Stimulated activated naive CD8-positive, alpha-beta T cell treated with anti-CD3 and anti-CD28 coated beads, Interleukin-15, Interleukin-2, amounts not matched to agents 100 U/mL and 50 U/mL, for 24 hours (primary cell): ENCODE results near the gene DAPK1.

Experiments used
- ATAC-seq: fragments of 150-1000 bp; cut with Tn5 transposase; one replicate; pipeline ENCODE4 v1.10.0; 2021
- DNase-seq: peaks from one replicate; pipeline ENCODE4 v3.0.0; 2021

DAPK1 gene

GRCh38 chr9:87686520-87687090 is 188.9 kb downstream of the DAPK1 start:
- ATAC-seq, result no peak
- DNase-seq, result no peak

- no peak for ATAC-seq
- no peak for DNase-seq
Observed at GRCh38 chr9:87687207-87687606, 189.5 kb downstream of the DAPK1 start.

- no peak for DNase-seq
- ATAC-seq, result no peak
Observed at GRCh38 chr9:87694236-87694755, 196.6 kb downstream of the DAPK1 start.

GRCh38 chr9:87695523-87695922 is 197.9 kb downstream of the DAPK1 start:
- DNase-seq, result no peak
- ATAC-seq, result no peak

- DNase-seq (no peak), ATAC-seq (no peak)
Observed at GRCh38 chr9:87696641-87697040, 199.0 kb downstream of the DAPK1 start.

- no peak for ATAC-seq
- no peak for DNase-seq
Observed at GRCh38 chr9:87698069-87698809, 200.6 kb downstream of the DAPK1 start.

- no peak for ATAC-seq
Observed at GRCh38 chr9:87699835-87700234, 202.2 kb downstream of the DAPK1 start.

GRCh38 chr9:87701491-87701890 is 203.8 kb downstream of the DAPK1 start:
- DNase-seq (no peak), ATAC-seq (no peak)

More at GRCh38 chr9:87699835-87700234, 202.2 kb downstream of the DAPK1 start:
- no peak for DNase-seq

GRCh38 chr9:87701931-87702421 is 204.3 kb downstream of the DAPK1 start:
- ATAC-seq (no peak), DNase-seq (no peak)

GRCh38 chr9:87702921-87703320 is 205.3 kb downstream of the DAPK1 start:
- no peak for ATAC-seq
- DNase-seq, result no peak

- no peak for DNase-seq
- no peak for ATAC-seq
Observed at GRCh38 chr9:87703636-87704276, 206.1 kb downstream of the DAPK1 start.

- no peak for ATAC-seq
- DNase-seq, result no peak
Observed at GRCh38 chr9:87704342-87704741, 206.7 kb downstream of the DAPK1 start.

- ATAC-seq (no peak), DNase-seq (no peak)
Observed at GRCh38 chr9:87706066-87706739, 208.5 kb downstream of the DAPK1 start.

GRCh38 chr9:87707805-87708506 is 210.3 kb downstream of the DAPK1 start:
- ATAC-seq (no peak), DNase-seq (no peak)

- DNase-seq (no peak), ATAC-seq (no peak)
Observed at GRCh38 chr9:87708546-87708945, 210.9 kb downstream of the DAPK1 start.

GRCh38 chr9:87708986-87709728 is 211.5 kb downstream of the DAPK1 start:
- ATAC-seq (no peak), DNase-seq (no peak)

- DNase-seq (no peak), ATAC-seq (no peak)
Observed at GRCh38 chr9:87710443-87710842, 212.8 kb downstream of the DAPK1 start.

GRCh38 chr9:87711857-87712800 is 214.5 kb downstream of the DAPK1 start:
- no peak for DNase-seq
- no peak for ATAC-seq

GRCh38 chr9:87712801-87713277 is 215.2 kb downstream of the DAPK1 start:
- DNase-seq (no peak), ATAC-seq (no peak)
